GM19438 (cell line): ENCODE results near the gene GOLGA6D.
"Not testable (repeated sequence)": the region's sequence is repeated elsewhere in the genome, so short reads cannot be mapped to it uniquely, and the experiment has no call there.

Experiments used
- ATAC-seq: cut with Tn5 transposase; IDR thresholded peaks from one replicate; pipeline ENCODE4 v1.9.1; 2021; ENCODE audit warnings: low read depth; ENCODE audit not compliant: unreplicated experiment

The GOLGA6D gene

GRCh38 chr15:75282572-75282971, at the start of gene GOLGA6D:
Gene GOLGA6D, plus strand, starts transcription at chr15:75282835. Its CDS starts 41 bp downstream, at chr15:75282876.
- ATAC-seq = not testable (repeated sequence)

DNA sequence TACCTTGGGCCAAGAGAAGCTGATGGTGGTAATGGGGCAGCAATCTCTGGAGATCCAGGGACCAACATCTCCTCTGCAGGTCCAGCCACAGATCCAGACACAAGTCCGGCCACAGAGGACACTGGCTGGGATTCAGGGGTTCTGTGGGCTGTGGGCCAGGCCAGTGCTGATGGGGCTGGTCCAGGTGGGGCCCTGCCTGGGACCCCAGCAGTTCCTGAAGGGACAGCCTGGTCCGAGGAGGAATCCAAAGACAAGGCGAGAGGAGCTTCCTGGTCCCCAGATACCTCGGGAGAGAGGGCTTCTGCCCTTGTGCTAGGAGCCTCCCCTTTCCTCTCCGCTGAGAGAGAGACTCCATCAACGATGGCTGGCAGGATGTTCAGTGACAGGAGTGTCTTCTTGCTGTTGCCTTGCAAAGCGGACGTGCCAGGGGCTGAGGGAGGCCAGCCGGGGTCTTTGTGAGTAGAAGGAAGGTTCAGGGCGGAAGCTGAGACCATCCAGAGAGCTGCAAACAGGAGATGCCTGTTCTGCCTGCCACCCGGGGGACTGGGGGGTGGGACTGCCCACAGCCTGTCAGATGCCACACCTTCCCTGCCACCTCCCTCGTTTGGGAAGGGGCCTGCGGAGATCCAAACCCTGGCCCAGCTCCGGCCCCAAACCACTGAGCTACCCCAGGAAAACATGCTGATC, 49.0 kb upstream of the GOLGA6D start:
- ATAC-seq = no peak

DNA sequence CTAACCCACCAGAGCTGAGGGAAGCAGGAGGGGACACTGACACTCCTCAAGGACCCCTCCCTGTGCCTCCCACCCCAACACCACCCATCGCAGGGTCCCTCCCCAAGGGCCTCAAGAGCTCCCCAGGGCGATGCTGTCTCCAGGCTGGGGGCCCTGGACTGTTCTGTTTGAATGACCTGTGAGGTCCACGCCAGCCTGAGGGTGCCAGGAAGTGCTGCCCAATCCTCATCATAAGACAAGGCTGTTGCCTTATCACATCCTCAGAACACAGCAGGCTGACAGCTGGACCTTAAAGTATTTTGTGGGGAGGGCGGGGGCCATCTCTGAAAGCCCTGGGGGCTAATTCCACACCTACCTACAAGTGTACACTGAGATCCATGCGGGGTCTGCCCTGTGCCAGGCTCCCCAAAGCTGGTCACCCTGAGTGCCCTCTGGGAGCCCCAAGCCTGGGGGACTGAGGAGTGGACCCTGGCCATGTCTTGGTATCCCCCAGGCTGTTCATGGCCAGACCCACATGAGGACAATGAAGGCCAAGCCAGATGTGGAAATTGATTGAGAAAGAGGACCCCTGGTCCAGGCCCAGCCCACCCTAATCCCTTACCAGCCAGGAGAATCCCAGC, 48.3 kb upstream of the GOLGA6D start:
- ATAC-seq = no peak

- no peak for ATAC-seq
Measured at GRCh38 chr15:75235051-75235673, 47.5 kb upstream of the GOLGA6D start.

DNA sequence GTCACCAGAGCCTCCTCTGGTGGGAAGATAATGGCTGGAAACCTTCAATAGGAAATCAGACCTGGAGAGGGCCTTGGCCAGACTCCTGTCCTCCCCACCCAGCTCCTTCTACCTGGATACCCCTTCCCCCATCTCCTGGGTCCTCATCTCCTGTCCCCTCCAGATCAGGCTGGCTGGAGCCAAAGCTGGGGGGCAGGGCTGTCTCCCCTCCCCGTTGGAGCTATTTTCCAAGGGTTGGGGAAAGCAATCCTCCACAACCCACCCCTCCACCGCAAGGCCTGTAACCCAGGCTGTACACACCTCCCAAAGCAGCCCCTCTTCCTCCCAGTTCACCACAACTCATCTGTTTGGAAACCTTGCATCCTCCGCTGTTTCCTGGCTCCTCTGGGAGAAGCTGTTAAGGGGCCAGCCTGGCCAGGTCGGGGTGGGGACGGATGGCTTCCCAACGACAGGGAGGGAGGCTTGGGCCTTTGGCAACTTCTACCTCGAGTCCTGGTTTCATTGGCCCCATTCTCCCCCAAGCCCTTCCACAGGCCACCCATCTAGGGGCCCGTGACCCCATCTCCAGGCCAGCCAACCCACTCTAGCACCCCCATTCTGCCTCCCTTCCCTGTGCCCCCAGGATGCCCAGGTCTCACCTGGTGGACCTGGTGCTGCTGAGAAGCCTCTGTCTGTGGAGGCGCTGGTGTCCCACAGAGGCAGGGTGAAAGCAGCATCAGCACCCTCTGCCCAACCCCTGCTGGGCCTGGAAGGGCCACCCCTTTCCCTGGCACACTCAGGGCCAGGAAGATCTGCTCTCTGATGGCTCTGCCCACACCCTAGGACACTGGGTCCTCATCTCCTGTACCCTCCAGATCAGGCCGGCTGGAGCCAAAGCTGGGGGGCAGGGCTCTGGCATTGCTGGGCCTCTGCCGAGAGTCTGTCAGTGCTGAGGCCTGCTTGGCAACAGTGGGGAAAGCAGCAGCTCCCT, 46.6 kb upstream of the GOLGA6D start:
- ATAC-seq = no peak

DNA sequence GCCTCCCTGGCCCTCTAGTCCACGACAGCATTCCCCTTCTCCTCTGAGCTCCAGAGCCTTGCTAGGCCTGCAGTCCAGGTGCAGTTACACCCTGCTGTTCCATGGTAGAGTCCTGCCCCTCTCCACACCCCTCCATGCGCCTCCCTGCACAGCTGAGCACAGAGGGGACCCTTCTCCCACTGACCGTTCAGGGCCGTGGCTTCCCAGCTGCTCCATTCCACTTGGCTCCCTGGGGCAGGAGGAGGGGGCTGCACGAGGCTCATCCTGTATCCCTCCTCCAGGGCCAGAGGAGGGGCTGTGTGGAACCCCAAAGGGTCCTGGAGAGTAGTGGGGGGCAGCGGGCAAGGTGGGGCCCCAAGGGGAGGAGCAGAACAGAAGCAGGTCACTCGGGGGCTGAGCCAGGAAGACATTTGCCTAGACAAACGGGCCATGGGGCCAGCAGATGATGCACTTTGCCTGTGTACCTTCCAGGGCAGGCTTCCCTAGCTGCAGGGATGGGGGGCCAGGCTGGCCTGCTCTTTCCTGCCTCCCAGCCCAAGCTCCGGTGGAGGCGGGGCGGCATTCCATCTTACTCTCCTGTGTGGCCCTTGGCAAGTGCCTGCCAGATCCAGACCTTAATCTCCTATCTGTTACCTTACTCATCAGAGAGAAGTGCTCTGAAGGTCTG, 45.2 kb upstream of the GOLGA6D start:
- ATAC-seq = no peak

DNA sequence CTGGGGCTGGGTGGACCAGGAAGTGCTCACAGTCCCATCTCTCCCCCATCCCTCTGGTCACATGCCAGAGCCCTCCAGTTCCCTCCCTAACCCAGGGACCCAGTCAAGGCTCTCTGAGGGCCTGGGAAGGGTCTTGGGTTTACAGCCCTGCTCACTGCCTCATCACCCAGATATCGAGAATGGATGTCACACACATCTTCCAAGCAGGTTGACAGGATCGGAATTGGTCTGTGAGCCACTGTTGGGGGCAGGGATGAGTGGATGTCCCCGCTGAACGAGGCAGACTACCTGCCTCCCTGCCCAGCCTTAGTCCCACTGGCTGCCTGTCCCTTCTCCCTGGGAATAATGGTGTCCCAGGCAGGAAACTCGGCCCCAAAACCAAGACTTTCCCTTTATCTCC, 44.5 kb upstream of the GOLGA6D start:
- ATAC-seq = no peak

GRCh38 chr15:75245741-75246140, 36.9 kb upstream of the GOLGA6D start:
- ATAC-seq = not testable (repeated sequence)

- not testable (repeated sequence) for ATAC-seq
Measured at GRCh38 chr15:75248991-75249390, 33.6 kb upstream of the GOLGA6D start.

- no peak for ATAC-seq
Measured at GRCh38 chr15:75249726-75250125, 32.9 kb upstream of the GOLGA6D start.

GRCh38 chr15:75251343-75251742, 31.3 kb upstream of the GOLGA6D start:
- ATAC-seq = not testable (repeated sequence)

DNA sequence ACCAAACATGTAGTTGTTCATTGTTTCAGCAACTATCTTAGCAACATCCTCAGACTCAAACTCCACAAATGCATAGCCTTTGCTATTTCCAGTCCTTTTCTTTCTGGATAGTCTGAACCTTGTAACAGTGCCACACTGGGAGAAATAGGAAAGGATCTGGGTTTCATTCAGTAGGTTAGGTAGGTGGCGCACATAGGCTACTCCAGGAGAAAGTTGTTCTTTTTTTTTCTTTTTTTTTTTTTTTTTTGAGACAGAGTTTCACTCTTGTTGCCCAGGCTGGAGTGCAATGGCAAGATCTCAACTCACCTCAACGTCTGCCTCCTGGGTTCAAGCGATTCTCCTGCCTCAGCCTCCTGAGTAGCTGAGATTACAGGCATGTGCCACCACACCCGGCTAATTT, 30.4 kb upstream of the GOLGA6D start:
- ATAC-seq = not testable (repeated sequence)

- ATAC-seq = not testable (repeated sequence)
Measured at GRCh38 chr15:75258034-75258433, 24.6 kb upstream of the GOLGA6D start, which contains the start of gene GOLGA6C. Gene GOLGA6C, plus strand, starts transcription at chr15:75258334. Its CDS starts 265 bp downstream, at chr15:75258599.

DNA sequence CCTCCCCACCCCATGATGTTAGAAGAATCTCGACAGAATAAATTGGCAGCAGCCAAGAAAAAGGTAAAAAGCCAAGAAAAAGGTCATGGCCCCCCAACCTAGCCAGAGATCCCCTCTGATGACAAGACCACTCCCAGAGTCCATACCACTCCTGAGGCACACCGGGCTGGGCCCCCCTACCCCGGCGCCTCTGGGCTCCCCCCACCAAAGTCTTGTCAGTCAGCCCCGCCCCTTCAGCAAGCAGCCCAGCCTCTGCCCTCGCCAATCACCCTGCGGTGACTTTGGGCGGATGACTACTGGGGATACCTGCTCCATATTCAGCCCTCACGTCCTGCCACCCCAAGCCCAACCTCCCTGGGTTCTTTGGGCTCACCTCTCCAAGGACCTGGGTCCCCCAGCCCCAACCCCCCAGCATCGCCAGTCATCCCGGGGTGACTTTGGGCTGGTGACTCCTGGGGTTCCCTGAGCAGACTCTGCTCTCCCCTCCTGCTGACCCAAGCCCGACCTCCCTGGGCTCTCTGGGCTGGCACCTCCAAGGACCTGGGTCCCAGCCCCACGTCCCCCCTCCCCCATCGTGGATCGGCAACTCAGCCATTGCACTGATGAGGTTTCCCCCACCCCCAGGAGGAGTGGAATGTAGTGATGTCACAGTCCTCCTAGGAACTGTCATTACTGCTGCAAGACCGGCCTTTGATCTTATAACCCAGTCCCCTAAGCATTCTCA, 23.9 kb upstream of the GOLGA6D start:
- ATAC-seq = not testable (repeated sequence)

GRCh38 chr15:75259873-75260272, 22.8 kb upstream of the GOLGA6D start:
- ATAC-seq = not testable (repeated sequence)

DNA sequence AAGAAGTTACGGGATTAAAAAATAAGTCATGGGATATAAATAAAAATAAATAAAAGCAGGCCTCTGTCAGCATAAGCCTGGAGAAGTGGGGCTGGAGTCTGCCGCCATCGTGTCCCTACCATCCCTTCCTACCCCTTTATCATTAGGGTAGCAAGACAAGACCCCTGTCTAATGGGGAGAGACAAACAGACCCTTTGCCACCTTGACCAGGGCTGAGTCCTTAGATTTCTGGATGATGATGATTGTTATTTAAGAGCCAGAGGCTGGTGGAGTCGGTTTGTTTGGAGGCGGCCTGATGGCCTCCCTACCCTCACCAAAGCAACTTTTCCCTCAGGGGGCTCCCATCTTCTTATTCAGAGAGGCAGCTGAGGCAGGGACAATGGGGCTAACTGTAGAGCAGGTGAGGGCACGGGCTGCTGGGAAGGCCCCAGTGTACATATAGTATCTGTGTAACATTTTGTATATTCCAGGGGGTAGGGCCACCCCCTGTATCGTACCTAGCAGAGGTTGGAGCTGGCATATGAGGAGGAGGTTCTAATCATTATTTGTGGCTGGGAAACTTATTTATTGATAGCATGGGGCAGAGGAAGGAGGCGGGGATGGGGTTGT, 8.8 kb upstream of the GOLGA6D start:
- not testable (repeated sequence) for ATAC-seq

GRCh38 chr15:75274509-75275107, 8.0 kb upstream of the GOLGA6D start:
- not testable (repeated sequence) for ATAC-seq

DNA sequence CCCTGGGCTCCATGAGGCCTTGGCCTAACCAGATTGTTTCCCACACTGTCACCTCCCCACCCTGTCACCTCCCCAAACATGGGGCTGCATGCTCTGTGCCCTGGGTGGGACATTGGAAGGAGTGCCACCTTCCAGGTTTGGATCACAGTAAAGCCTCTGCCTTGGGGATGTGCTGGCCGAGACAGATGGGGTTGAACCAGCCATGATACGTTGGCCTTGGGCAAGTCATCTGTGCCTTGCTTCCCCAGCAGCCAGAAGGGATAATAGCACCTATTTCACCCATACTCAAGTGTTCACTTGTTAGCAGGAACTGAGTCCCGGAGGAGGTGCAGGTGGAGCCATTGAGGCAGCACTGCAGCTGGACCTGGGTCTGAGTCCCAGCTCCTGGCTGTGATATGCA, 7.0 kb upstream of the GOLGA6D start:
- not testable (repeated sequence) for ATAC-seq
